ENCODE results near the gene NCR2.
A peak's percentile ranks its signal among the peaks of the same experiment; 100 is the strongest.

The NCR2 gene

GRCh38 chr6:41359617-41360313 lies 24.4 kb downstream of the NCR2 start:
- no peak for DNase-seq (ENCODE audit: low read depth, low spot score)

DNA sequence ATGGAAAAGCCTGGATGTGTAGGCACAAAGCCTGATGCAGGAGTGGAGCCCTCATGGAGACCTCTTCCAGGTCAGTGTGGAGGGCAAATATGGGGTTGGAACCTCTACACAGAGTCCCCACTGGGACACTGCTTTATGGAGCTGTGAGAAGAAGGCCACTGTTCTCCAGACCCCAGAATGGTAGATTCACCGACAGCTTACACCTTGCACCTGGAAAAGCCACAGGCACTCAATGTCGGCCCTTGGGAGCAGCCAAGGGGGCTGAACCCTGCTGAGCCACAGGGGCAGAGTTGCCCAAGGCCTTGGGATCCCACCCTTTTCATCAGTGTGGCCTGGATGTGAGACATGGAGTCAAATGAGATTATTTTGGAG lies 24.9 kb downstream of the NCR2 start:
- no peak for DNase-seq (ENCODE audit: low read depth, low spot score)

- no peak for DNase-seq (ENCODE audit: low read depth, low spot score)
These were observed 30.7 kb downstream of the NCR2 start for GRCh38 chr6:41366150-41366549.

DNA sequence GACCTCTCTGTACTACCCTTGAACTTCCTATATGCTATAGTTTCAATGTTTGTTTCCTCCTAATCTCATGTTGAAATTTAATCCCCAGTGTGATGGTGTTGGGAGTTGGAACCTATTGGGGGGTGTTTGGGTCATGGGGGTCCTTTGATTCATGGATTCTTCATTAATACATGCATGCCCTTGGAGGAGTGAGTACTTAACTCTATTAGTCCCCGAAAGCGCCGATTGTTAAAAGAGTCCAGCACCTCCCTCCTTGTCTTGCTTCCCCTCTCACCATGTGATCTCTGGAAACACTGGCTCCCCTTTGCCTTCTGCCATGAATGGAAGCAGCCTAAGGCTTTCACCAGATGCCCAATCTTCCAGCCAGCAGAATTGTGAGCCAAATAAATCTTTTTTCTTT lies 31.7 kb downstream of the NCR2 start:
- DNase-seq (ENCODE audit: low read depth, low spot score) = no peak

DNA sequence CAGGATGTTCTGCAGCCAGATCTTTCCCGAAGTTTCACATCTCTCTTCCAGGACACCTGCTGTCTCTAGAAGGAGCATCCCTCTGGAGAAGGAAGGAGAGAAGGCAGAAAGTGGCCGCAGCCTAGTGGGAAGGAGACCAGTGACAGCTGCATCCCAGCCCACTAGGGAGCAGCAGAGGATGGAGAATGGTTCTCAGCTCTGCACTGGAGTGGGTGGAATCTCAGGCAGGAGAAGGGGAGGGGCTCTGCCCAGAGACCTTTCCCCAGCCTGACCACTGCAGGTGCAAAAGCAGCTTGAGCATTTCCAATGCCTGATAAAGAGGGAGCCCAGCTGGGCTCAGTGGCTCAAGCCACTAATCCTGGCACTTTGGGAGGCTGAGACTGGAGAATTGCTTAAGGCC lies 32.3 kb downstream of the NCR2 start:
- peak; percentile 20 for DNase-seq (ENCODE audit: low read depth, low spot score)

DNA sequence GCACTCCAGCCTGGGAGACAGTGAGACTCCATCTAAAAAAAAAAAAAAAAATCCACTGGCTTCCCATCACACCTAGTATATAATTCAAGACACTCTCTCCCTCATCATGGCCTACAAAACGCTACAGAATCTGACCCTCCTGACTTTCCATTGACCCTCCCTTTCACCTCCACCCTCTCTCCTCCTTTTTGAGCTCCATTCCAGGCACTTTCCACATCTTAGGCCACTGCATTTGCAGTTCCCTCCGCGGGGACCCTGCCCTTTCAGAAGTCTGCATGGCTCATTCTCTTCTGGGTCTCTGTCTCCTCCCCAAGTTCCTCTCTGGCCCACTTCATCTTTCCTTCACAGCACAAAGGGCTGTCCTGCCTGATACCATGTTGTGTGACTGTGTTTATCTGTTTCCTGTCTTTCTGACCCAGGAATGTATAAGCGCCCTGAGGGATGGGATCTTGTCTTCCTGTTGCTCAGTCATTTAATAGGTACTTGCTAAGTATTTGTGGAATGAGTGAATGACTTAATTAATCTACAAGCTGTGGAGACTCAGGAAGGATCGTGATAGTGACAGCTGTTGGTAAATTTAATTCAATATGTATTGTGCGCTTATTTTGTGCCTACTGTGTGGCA lies 35.2 kb downstream of the NCR2 start:
- no peak for DNase-seq (ENCODE audit: low read depth, low spot score)

DNA sequence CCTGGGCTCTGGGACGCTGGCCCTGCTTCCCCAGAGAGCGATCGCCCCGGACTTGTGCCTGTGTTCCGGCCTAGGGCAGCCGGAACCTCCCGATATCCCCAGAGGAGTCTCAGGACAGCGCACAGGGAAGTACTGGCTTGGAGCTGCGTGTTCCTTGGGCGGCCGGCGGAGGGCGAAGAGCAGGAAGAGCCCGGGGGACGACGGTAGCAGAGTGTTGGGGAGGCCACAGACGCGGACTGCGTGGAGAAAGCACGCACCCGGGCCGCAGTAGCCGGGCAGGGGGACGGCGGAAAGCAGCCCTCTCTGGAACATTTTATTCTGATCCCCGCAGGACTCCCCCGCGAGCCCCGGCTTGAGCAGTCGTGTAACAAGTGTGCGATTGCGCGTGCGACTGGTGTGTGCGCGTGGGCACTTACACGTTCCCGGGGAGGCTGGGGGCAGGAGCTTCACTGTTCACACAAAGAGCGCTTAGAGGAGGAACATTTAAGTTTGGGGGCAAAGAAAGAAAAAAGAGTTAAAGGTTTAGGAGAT lies 36.1 kb downstream of the NCR2 start:
- DNase-seq (ENCODE audit: low read depth, low spot score) = no peak

GRCh38 chr6:41371992-41372831 lies 36.8 kb downstream of the NCR2 start:
- DNase-seq (ENCODE audit: low read depth, low spot score) = no peak

- DNase-seq (ENCODE audit: low read depth, low spot score) = no peak
These were observed 37.6 kb downstream of the NCR2 start for GRCh38 chr6:41372832-41373626.

DNA sequence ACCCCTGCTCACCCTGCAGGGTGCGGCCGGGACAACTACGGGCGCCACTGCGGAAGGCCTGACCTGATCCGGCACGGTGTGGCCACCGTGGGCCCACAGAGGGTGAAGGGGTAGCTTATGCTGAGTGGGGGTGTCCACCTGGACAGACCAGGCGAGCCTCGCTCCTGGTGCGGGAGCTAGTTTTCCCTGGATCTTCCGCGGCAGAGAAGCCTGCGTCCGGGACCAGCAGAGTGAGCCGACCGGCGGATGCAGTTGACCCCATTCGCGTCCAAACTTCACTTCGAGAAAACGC lies 38.2 kb downstream of the NCR2 start:
- no peak for DNase-seq (ENCODE audit: low read depth, low spot score)

GRCh38 chr6:41373919-41374617 lies 38.7 kb downstream of the NCR2 start:
- DNase-seq (ENCODE audit: low read depth, low spot score) = no peak

GRCh38 chr6:41374618-41375590 lies 39.5 kb downstream of the NCR2 start:
- DNase-seq (ENCODE audit: low read depth, low spot score) = no peak

- no peak for DNase-seq (ENCODE audit: low read depth, low spot score)
These were observed 40.3 kb downstream of the NCR2 start for GRCh38 chr6:41375598-41376151.

DNA sequence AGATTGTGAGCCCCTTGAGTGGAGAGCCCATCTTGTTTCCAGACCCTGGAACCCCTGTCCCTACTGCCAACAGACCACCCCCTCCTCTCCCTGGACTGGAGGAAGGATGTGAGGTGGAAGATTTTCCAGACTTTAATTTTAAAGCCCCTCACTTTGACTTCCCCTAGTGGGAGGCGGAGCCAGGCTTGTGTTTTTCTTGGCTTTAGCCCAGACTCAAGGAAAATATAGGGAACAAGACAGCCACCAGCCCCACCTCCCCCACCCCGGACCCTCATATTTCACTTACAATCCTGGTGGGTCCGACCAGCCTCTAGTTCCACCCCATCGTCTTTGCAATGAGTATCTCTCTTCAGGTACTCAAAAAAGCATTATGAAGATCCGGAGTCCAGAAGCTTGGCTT lies 40.8 kb downstream of the NCR2 start:
- no peak for DNase-seq (ENCODE audit: low read depth, low spot score)

DNA sequence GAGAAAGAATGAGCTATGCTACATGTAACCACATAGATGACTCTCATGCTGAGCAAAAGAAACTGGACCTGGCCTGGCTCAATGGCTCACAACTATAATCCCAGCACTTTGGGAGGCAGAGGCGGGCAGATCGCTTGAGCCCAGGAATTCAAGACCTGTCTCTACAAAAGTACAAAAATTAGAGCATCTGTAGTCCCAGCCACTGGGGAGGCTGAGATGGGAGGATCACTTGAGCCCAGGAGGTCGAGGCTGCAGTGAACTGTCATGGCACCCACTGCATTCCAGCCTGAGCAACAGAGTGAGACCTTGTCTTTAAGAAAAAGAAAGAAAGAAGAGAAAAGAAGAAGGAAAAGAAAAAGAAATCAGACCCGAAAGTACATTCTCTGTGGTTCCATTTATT lies 41.7 kb downstream of the NCR2 start:
- DNase-seq (ENCODE audit: low read depth, low spot score) = no peak

DNA sequence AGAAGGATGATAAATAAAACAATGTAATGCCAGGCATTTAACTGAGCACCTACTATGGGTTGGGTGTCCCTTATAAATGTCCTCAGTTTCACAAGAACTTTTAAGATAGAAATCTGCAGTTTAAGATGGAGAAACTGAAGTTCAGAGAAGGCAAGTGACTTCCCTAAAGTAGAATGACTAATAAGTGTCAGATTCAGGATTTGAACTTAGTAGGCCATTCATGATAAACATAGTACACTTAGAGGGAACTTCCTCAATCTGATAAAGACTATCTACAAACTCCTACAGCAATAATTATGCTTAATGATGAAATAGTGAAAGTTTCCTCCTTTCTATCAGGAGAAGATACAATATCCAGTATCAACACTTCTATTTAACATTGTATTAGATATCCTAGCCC lies 43.9 kb downstream of the NCR2 start:
- no peak for DNase-seq (ENCODE audit: low read depth, low spot score)

GRCh38 chr6:41386594-41386993 lies 51.2 kb downstream of the NCR2 start:
- DNase-seq (ENCODE audit: low read depth, low spot score) = no peak

GRCh38 chr6:41392246-41392645 lies 56.8 kb downstream of the NCR2 start:
- DNase-seq (ENCODE audit: low read depth, low spot score) = no peak

DNA sequence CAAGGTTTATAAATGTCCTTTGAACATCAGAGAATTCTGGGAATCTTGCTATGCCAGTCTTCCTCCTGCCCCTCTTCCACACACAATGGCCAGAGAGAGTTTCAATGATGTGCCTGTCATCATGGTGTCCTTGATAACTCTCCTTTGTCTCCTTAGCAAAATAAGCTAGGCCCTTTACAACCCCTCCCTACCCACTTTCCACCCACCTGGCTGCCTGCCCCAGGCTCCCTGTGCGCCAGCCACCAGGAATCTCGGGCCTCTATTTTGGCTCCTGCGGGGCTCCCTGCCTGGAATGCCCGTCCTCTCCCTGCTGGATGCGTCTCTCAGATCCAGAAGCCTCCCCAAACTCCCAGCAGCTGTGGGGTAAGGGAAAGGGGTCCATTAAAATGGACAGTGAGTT lies 60.9 kb downstream of the NCR2 start:
- DNase-seq (ENCODE audit: low read depth, low spot score) = no peak

DNA sequence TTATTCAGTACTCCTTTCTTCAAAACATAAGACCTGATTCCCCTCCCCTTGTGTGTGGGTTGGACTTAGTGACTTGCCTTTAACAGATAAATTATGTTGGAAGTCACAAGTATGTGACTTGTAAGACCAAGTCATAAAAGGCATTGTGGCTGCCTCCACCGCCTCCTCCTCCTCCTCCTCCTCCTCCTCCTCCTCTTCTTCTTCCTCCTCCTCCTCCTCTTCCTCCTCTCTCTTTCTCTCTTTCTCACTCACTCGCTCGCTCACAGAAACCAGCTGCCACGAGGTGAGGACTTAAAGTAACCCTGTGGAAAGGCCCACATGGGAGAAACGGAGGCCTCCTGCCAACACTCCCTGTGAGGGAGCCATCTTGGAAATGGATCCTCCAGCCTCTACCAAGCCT lies 64.0 kb downstream of the NCR2 start:
- no peak for DNase-seq (ENCODE audit: low read depth, low spot score)

All from brain pericyte (primary cell).